Neural cell (in vitro differentiated cells): ENCODE data around the gene PDE4D.

Source experiments
- EP300 ChIP-seq: fragments of 450-650 bp; conservative IDR thresholded peaks from 2 replicates; pipeline ENCODE4 v1.6.1; 2014; ENCODE audit warnings: antibody characterized with exemption, mild to moderate bottlenecking, moderate library complexity; ENCODE audit not compliant: poor library complexity, severe bottlenecking
- EZH2 ChIP-seq: fragments of 200-600, 300-800 bp; shearing (Covaris generic), sonication (generic); IDR thresholded peaks from 2 replicates; pipeline ENCODE4 v1.6.1; 2014; ENCODE audit warnings: antibody characterized with exemption, low read length, borderline replicate concordance, mild to moderate bottlenecking; ENCODE audit not compliant: insufficient read depth, poor library complexity, severe bottlenecking
- MXI1 ChIP-seq: fragments of 450-650 bp; conservative IDR thresholded peaks from 2 replicates; pipeline ENCODE4 v1.6.1; 2014; ENCODE audit warnings: antibody characterized with exemption, mild to moderate bottlenecking; ENCODE audit not compliant: poor library complexity, severe bottlenecking
- POLR2AphosphoS5 ChIP-seq: IDR thresholded peaks from 2 replicates; pipeline ENCODE4 v1.6.1; 2012
- TAF1 ChIP-seq: IDR thresholded peaks from 2 replicates; pipeline ENCODE4 v1.6.1; 2012; ENCODE audit warnings: low read depth
- TF ChIP-seq, protein P1 (sequence below): fragments of 450-650 bp; IDR thresholded peaks from 2 replicates; pipeline ENCODE4 v1.5.1; 2014; ENCODE audit warnings: antibody characterized with exemption, mild to moderate bottlenecking, moderate library complexity; ENCODE audit not compliant: poor library complexity, severe bottlenecking
- TF ChIP-seq, protein P2 (sequence below): IDR thresholded peaks from 2 replicates; pipeline ENCODE4 v1.6.1; 2012; ENCODE audit warnings: borderline replicate concordance

DNA sequence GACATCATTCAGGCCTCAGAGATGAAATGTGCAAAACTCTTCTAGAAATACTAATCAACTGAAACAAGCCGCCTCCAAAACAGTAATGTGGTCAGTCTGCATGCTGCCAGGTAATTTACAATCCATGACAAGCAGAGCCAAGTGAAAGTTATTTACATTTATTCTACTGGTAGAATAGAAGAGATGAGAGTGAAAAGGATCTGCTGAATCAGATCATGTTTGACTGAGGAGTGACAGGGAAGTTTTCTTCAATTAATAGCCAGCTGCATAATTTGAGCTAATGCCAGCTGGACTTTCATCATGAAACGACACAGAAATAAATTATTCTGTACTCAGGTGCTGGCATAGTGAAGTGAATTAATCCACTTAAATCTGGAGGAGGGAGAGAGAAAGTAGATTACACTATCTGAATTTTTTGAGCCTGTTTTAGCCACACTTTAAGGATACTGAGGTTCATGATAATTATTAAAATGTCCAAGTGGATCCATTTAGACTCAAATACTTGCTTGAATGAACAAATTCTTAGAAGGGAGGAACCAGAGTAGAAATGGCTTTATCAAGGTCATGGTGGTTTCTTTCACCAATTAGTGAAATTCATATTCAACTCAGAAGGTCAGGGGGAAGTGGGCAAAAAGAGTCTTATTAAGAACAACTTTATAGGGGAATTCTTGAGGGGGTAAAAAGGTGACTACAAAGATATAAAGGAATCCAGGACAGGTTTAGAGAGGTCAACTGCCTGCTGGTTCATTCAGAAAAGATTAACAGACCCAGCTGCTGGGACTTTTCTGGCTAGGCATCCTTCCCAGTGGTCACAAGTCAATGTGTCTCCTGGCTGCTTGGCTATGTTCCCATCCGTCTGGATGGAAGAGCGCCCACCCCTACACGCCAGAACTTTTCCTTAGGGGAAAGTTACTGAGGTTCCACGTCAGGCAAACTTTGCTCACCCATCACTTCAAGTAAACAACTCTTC lies 350.4 kb downstream of the PDE4D start:
- TF ChIP-seq, protein P1, sequence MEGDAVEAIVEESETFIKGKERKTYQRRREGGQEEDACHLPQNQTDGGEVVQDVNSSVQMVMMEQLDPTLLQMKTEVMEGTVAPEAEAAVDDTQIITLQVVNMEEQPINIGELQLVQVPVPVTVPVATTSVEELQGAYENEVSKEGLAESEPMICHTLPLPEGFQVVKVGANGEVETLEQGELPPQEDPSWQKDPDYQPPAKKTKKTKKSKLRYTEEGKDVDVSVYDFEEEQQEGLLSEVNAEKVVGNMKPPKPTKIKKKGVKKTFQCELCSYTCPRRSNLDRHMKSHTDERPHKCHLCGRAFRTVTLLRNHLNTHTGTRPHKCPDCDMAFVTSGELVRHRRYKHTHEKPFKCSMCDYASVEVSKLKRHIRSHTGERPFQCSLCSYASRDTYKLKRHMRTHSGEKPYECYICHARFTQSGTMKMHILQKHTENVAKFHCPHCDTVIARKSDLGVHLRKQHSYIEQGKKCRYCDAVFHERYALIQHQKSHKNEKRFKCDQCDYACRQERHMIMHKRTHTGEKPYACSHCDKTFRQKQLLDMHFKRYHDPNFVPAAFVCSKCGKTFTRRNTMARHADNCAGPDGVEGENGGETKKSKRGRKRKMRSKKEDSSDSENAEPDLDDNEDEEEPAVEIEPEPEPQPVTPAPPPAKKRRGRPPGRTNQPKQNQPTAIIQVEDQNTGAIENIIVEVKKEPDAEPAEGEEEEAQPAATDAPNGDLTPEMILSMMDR = no peak
- TF ChIP-seq EP300 (no peak), POLR2AphosphoS5 (no peak), EZH2 (no peak), MXI1 (no peak), TAF1 (no peak)
- TF ChIP-seq, protein P2, sequence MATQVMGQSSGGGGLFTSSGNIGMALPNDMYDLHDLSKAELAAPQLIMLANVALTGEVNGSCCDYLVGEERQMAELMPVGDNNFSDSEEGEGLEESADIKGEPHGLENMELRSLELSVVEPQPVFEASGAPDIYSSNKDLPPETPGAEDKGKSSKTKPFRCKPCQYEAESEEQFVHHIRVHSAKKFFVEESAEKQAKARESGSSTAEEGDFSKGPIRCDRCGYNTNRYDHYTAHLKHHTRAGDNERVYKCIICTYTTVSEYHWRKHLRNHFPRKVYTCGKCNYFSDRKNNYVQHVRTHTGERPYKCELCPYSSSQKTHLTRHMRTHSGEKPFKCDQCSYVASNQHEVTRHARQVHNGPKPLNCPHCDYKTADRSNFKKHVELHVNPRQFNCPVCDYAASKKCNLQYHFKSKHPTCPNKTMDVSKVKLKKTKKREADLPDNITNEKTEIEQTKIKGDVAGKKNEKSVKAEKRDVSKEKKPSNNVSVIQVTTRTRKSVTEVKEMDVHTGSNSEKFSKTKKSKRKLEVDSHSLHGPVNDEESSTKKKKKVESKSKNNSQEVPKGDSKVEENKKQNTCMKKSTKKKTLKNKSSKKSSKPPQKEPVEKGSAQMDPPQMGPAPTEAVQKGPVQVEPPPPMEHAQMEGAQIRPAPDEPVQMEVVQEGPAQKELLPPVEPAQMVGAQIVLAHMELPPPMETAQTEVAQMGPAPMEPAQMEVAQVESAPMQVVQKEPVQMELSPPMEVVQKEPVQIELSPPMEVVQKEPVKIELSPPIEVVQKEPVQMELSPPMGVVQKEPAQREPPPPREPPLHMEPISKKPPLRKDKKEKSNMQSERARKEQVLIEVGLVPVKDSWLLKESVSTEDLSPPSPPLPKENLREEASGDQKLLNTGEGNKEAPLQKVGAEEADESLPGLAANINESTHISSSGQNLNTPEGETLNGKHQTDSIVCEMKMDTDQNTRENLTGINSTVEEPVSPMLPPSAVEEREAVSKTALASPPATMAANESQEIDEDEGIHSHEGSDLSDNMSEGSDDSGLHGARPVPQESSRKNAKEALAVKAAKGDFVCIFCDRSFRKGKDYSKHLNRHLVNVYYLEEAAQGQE = no peak
